Right lobe of liver (tissue), 4 donors: ENCODE measurements around the gene IWS1.

ENCODE experiments used
- POLR2A ChIP-seq: fragments of 450-650 bp; IDR thresholded peaks from one replicate; pipeline ENCODE4 v1.6.1; 2017; ENCODE audit warnings: antibody characterized with exemption, mild to moderate bottlenecking
- TF ChIP-seq, protein P1 (sequence below), 4 donors: fragments of 200-600 bp in 3 of 4; fragments of 450-650 bp in 1 of 4; IDR thresholded peaks; one replicate each; pipeline versions ENCODE4 v1.5.1 to v1.8.0; 2016 to 2022; ENCODE audit warnings: antibody characterized with exemption in 4 of 4, mild to moderate bottlenecking in 2 of 4
- donor health status: DM: no; HTN: no; CAD: no.
- donor health status: DM: no; HTN: no; CAD: no.
- donor health status: DM: no; HTN: yes; CAD: no.

DNA sequence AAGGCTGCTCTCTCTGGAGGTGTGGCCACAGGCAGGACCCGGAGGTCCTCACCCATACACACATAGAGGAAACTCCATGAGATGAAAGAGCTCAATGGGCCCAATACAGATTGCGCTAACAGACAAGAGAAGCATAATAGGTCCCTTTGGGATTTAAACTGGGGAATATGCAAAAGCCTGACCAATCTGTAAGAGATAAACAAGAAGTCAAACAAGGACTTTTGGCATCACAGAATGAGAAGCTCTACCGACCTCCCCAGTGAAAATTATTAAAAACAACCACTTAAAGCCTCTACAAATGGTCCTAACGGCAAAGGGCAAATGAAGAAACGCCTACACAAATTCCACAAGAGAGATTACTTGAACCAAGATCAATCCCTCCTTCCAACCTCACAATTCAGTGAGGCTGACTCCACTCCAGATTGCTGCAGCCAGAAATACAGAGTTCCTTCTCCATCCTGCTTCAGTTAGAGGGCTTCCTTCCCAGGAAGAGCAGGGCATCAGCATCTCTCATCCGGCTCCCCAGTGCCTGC lies 10.8 kb downstream of the IWS1 start:
- TF ChIP-seq, protein P1, sequence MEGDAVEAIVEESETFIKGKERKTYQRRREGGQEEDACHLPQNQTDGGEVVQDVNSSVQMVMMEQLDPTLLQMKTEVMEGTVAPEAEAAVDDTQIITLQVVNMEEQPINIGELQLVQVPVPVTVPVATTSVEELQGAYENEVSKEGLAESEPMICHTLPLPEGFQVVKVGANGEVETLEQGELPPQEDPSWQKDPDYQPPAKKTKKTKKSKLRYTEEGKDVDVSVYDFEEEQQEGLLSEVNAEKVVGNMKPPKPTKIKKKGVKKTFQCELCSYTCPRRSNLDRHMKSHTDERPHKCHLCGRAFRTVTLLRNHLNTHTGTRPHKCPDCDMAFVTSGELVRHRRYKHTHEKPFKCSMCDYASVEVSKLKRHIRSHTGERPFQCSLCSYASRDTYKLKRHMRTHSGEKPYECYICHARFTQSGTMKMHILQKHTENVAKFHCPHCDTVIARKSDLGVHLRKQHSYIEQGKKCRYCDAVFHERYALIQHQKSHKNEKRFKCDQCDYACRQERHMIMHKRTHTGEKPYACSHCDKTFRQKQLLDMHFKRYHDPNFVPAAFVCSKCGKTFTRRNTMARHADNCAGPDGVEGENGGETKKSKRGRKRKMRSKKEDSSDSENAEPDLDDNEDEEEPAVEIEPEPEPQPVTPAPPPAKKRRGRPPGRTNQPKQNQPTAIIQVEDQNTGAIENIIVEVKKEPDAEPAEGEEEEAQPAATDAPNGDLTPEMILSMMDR (IDR thresholded peaks at IDR 0.05) = no peak
- no peak for TF ChIP-seq POLR2A
